Raji (cell line): ENCODE results near the gene PYDC2.

Experiments
- POLR2A ChIP-seq: IDR thresholded peaks from 2 replicates; pipeline ENCODE4 v1.6.1; 2011; ENCODE audit warnings: low read depth, low read length, control low read depth; ENCODE audit not compliant: insufficient read depth

Gene PYDC2

DNA sequence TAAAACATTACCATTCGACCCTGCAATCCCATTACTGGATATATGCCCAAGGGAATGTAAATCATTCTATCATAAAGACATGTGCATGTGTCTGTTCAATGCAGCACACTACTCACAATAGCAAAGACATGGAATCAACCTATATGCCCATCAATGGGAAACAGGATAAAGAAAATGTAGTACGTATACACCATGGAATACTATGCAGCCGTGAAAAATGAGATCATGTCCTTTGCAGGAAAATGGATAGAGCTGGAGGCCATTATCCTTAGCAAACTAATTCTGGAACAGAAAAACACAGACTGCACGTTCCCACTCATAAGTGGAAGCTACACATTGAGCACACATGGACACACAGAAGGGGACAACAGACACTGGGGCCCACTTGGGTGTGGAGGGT is 20.4 kb upstream of the PYDC2 start:
- TF ChIP-seq POLR2A, result no peak

DNA sequence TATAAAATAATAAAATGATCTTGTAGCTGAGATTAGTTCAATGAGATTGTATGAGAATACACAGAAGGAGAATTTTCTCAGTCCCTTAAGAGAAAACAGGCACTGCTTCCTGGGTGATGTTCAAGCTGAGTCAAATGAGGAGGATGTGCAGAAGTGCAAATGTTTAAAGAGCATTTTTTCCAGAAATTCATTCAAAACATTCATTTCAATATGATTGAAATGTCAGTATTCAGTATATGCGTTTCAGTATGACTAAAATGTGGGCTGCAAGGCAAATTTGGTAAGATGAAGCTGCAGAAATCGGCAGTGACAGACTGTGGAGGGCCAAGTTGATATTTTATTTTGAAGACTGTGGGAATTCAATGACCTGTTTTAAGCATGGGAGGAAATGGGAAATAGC is 19.3 kb upstream of the PYDC2 start:
- TF ChIP-seq POLR2A, result no peak

DNA sequence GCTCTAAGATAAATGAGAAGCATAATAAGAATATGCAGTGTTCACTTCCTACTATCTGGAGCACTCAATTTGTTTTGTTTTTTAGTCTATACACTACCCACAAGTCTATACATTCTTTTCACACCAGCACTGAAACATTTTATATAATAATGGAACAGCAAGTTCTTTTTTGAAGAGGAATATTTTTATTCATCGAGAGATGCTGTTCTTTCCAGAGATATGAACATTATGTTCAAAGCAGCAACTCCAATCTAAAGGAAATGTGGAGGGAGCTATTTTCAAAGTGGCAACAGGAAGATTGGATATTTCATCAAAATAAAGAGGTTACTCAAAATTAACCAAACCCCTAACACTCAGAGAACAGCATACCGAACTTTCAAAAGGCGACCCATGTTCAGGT is 16.4 kb upstream of the PYDC2 start:
- no peak for TF ChIP-seq POLR2A

DNA sequence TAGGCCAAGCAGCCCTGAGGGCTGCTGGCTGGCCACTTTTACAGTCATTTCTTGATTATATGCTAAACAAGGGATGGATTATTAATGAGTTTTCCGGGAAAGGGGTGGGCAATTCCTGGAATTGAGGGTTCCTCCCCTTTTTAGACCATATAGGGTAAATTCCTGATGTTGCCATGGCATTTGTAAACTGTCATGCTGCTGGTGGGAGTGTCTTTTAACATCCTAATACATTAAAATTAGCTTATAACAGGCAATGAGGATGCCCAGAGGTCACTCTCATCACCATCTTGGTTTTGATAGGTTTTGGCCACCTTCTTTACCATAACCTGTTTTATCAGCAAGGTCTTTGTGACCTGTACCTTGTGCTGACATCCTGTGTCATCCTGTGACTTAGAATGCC is 11.7 kb upstream of the PYDC2 start:
- TF ChIP-seq POLR2A, result no peak

DNA sequence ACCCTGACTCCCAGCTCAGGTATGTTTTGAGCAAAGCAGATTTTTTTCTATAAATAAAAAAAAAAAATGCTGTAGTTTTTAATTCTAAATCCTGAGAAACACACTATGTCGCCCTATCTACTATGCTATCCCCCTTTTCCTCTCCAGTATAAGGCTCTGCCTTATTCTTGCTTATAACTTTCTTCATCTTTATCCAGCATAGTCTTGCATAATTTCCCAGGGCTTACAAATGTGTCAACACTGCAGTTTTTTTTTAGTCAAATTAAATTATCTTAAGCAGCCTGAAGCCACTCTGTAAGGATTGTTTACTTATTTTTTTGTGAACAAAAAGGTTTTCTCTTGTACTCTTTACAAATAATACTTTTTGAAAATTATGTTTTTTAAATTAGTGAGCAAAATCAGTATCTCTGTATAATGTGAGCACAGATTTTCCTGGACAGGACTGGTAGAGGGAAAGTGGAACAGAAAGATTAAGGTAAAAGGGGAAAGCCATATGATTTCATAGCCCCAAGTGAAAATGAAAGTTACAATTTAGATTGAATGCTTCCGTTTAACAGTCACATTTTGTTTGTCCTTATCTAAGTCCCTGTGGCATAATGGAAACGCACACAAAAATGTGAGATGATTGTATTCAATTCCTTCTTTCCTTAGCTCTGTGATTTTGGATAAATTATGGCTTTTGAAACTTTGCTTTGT is 5.6 kb upstream of the PYDC2 start:
- no peak for TF ChIP-seq POLR2A

DNA sequence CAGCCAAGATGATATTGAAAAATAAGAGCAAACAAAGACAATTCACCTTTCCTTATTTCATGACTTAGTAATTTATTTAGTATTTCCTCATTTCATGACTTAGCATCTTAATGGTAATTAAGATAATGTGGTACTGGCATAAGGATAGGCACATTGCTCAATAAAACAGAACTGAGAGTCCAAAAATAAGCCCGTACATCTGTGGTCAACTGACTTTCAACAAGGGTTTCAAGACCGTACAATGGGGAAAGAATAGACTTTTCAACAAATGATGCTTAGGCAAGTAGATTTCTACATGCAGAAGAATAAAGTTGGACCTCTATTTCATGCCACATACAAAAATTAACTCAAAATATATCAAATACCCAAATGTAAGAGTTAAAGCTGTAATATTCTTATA is 603 bp upstream of the PYDC2 start:
- TF ChIP-seq POLR2A, result no peak

DNA sequence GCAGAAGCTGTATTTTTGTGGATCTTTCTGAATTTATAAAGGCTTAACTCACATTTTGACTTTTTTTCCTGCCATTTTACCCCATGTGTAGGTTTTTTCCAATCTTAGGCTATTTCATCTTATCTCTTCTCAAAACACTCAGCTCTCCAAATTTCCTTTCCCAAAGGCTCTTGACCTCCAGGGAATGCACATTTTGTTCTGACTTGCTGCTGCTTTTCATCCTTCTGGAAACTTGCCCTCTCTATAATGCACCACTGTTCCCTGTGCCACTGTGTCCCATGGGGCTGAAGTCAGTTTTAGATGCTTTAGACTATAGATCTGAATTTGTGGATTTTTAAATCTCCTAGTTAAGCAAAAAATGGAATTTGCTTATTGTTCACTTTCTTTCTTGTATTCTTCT is 9.1 kb downstream of the PYDC2 start:
- no peak for TF ChIP-seq POLR2A

DNA sequence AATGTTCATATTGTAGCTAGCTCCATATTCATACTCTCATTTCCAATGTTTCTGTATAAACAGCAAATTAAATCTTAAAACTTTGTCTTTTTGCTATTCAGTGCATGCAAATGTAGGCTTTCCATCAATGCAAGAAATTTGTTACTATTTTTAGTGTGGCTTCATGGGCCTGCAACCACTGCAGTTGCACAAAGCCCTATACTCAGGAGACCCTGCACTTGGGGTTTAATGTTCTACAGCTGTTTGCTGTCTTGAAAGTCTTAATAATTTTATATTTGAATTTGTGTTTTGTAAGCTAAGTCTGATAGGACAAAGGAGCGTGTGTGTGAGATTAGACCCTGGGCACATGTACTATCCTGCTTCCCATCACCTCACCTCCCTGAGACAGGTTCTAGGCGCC is 9.6 kb downstream of the PYDC2 start:
- TF ChIP-seq POLR2A, result no peak

DNA sequence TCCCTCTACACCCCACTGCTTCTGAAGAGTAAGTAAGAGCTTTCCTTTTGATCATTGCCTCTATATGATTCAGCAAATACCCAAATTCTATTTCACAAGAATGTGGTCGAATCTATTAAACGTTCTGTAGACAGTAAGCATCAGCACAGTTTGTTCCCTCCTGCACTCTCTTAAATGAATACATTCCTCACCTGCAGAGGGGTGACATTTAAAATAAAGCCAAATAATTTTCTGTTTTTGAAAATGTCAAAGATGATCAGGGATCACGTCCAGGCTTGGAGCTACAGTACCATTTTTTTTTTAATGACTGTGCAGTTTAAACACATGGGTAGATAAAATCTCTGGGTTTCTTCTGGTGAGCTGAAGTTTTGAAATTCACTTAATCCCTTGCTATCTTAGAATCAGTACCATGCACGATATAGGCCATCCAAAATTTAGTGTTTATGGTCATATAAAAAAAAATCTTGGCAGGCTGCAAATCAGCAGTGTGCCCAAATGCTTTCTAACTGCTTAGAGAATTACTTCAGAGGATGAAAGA is 12.8 kb downstream of the PYDC2 start:
- TF ChIP-seq POLR2A, result no peak

DNA sequence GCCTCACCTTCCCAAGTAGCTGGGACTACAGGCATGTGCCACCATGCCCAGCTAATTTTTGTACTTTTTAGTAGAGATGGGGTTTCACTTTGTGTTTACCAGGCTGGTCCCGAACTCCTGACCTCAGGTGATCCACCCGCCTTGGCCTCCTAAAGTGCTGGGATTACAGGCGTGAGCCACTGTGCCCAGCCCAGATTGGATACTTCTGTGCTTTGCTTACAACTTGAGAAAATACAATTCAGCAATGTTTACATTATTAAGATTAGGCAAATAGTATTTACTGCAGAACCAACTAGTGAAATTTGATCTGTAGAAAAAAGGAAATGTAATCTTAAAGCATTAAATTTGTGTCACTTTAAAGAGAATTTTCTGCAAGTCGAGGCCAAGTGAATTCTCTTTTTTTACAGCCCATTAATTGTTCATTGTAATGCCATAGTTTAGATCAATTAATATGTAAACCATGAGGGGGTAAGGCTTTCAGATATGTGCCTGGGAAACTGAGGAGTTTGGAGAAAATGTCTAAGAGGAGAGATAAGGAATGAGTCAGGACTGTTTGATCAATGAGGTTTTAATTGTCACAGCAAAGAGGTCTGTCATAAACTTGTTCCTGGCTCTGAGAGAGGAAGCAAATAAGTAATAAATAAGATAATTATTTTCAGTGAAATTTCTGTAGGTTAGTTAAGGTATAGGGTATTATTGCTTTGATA is 15.3 kb downstream of the PYDC2 start:
- no peak for TF ChIP-seq POLR2A

DNA sequence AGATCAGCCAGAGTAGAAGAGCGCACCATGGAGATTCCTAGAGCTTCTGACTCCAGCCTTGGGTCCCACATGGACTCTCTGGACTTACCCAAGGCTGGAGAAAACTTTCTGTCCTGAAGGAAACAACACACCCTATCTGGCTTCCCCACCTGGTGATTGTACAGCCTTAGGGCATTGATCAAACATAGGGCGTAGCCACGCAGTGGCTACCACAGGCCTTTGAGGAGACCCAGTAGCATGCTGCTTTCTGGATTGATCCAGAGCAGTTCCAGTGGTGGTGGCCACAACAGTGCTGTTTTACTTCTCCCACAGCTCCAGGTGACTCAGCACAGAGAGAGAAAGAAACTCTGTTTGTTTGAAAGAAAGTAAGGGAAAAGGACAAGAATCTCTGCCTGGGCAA is 23.5 kb downstream of the PYDC2 start:
- TF ChIP-seq POLR2A, result no peak

DNA sequence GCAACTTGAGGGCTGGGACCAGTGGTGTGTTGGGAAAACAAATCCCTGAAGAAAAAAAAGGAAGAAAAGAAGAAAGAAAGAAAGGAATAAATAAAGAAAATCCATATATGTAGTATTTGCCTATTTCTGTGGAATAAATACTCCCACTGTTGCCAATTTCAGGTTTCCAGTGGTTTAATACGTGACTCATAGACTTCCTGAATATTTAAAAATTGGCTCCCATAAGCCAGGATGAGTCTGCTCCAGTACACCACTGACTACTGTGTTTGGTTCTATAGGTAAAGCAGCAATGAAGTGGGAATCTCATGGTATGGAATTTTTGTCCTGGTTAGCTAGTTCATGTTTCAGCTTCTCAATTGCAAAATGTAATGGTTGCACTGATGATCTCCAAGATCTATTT is 31.6 kb downstream of the PYDC2 start:
- TF ChIP-seq POLR2A, result no peak

DNA sequence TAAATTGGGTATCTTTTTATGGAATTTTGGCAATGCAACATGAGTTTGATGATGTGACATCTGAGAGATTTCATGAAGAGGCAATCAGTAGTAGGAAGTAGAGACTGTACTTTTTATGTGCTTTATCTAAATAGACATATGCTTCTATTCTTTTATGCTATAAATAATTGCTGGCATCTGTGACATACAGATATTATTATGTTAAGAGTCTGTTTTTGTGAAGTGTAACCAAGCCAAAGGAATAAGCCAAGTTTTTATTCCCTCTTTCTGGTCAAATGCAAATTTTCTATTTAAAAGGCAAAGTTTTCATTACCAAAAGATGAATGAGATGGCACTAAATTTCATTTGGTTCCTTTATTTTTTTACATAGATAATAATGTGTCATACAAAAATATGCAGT is 32.4 kb downstream of the PYDC2 start:
- no peak for TF ChIP-seq POLR2A

DNA sequence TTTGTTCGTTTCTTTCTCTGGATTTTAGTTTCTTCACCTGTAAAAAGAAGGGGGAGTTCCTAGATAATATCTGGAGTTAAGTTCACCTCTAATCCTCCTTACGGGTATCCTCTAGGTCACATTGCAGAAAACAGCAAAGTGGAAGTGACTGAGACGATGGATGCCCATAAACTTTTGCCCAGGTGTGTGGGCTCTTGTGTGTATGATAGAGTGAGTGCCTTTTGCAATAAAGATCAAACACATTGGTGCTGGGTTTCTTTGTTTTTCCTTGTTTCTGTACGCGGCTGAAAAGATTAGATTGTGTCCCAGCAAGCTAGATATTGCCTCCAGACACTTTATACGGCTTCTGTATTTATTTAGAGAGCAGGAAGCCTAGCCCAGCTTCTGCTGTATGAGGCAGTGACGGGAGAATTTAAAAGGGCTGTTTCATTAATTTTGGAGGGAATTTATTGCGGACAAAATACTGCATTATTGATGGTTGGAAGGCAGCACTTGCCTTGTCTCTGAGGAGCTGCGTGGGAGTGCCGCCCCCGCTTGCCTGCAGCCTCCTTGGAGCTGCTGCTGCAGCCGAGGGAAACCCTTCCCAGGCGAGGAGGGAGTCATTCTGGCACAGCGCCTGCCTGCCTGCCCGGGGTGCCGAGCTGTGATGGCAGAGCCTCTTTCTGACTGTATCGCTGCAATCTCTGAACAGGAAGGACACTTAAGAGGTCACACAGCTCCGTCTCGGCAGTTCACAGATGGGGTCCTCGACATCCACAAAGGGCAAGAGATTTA is 38.5 kb downstream of the PYDC2 start:
- no peak for TF ChIP-seq POLR2A

DNA sequence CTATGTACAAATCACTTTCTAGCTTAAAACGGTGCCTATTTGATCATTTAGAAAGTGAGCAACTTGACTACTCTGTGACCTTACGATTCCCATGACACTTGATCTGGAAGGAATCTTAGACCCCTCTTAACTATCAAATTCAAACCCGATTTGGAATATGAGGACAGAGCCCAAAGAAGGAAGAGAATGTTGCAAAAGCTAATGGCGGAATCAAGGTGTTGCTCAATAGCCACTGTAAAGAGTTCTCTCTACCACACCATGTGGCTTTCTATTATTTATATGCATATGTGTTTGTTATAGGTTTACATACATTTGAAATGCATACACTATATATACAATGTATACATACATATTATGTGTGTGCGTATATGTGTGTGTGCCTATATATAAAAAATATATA is 39.9 kb downstream of the PYDC2 start:
- TF ChIP-seq POLR2A, result no peak

DNA sequence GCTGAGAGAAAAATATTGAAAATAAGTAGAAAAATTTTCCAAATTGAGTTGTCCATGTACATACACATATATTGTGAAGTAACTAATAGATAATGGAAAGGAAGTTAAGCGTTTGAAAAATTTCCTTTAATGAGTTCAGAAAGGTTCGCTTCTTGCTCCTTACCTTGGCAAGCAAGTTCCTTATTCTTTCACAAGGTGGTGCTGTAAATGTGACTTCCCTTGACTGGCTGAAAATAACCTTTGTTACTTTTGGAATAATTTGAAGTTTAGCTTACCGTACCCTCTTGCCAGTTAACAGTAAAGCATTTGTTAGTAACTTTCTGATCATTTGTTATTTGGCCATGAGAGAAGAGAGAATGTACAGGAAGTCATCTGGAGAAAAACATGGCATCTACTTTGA is 41.6 kb downstream of the PYDC2 start:
- TF ChIP-seq POLR2A, result no peak
